WTC11 (cell line): ENCODE measurements around the gene MRPS6.

Source experiments
- ATF6 ChIP-seq: sonication (generic); formaldehyde crosslinking; IDR thresholded peaks from 2 replicates; pipeline ENCODE4 v1.8.1; 2023; ENCODE audit warnings: mild to moderate bottlenecking, missing genetic modification reagents
- CTCF ChIP-seq: fragments of 200-600 bp; IDR thresholded peaks from 2 replicates; pipeline ENCODE4 v1.8.0; 2022; ENCODE audit warnings: antibody characterized with exemption
- FOXJ3 ChIP-seq: sonication (generic); formaldehyde crosslinking; IDR thresholded peaks from 2 replicates; pipeline ENCODE4 v1.9.0; 2021; ENCODE audit warnings: missing genetic modification reagents, mild to moderate bottlenecking, borderline replicate concordance
- HMGA2 ChIP-seq: fragments of 250-450 bp; sonication (Bioruptor Pico); IDR thresholded peaks from 2 replicates; pipeline ENCODE4 v1.4.0; 2021; ENCODE audit warnings: mild to moderate bottlenecking, moderate library complexity
- HMGXB4 ChIP-seq: sonication (generic); formaldehyde crosslinking; IDR thresholded peaks from 2 replicates; pipeline ENCODE4 v1.8.1; 2023; ENCODE audit warnings: mild to moderate bottlenecking, moderate library complexity, missing genetic modification reagents
- MAX ChIP-seq: sonication (generic); formaldehyde crosslinking; IDR thresholded peaks from 2 replicates; pipeline ENCODE4 v1.8.0; 2022; ENCODE audit warnings: mild to moderate bottlenecking, missing genetic modification reagents
- NFYB ChIP-seq: sonication (generic); formaldehyde crosslinking; conservative IDR thresholded peaks from 2 replicates; pipeline ENCODE4 v1.8.0; 2022; ENCODE audit warnings: low read depth, missing genetic modification reagents
- SOX15 ChIP-seq: fragments of 250-450 bp; sonication (Bioruptor Pico); IDR thresholded peaks from 2 replicates; pipeline ENCODE4 v1.9.0; 2021; ENCODE audit warnings: mild to moderate bottlenecking
- STAT6 ChIP-seq: sonication (generic); formaldehyde crosslinking; conservative IDR thresholded peaks from 2 replicates; pipeline ENCODE4 v1.8.1; 2023; ENCODE audit warnings: mild to moderate bottlenecking, low read depth, missing genetic modification reagents, moderate library complexity
- TEAD1 ChIP-seq: sonication (generic); formaldehyde crosslinking; IDR thresholded peaks from 2 replicates; pipeline ENCODE4 v1.8.0; 2022; ENCODE audit warnings: mild to moderate bottlenecking, missing genetic modification reagents
- USF1 ChIP-seq: sonication (generic); formaldehyde crosslinking; IDR thresholded peaks from 2 replicates; pipeline ENCODE4 v1.8.0; 2022; ENCODE audit warnings: mild to moderate bottlenecking, missing genetic modification reagents
- ZNF121 ChIP-seq: sonication (generic); formaldehyde crosslinking; IDR thresholded peaks from 2 replicates; pipeline ENCODE4 v1.8.0; 2023; ENCODE audit warnings: missing genetic modification reagents
- ZNF263 ChIP-seq: sonication (generic); formaldehyde crosslinking; IDR thresholded peaks from 2 replicates; pipeline ENCODE4 v1.8.1; 2022; ENCODE audit warnings: low read depth, mild to moderate bottlenecking, moderate library complexity, missing genetic modification reagents
- ZSCAN18 ChIP-seq: fragments of 250-450 bp; sonication (Bioruptor Pico); IDR thresholded peaks from 2 replicates; pipeline ENCODE4 v2.1.2; 2022; ENCODE audit warnings: mild to moderate bottlenecking, moderate library complexity

GRCh38 chr21:34147792-34148418 lies 74.5 kb downstream of the MRPS6 start:
- TF ChIP-seq CTCF (no peak), HMGA2 (CRISPR knock-in tag) (no peak), MAX (CRISPR knock-in tag) (no peak), TEAD1 (CRISPR knock-in tag) (no peak), SOX15 (CRISPR knock-in tag) (no peak), ZSCAN18 (CRISPR knock-in tag) (no peak), ATF6 (CRISPR knock-in tag) (no peak), USF1 (CRISPR knock-in tag) (no peak), STAT6 (CRISPR knock-in tag) (no peak), ZNF263 (CRISPR knock-in tag) (no peak), HMGXB4 (no peak), FOXJ3 (CRISPR knock-in tag) (no peak), NFYB (CRISPR knock-in tag) (no peak), ZNF121 (no peak)
